ENCODE measurements around the gene CIP2A.

DNA sequence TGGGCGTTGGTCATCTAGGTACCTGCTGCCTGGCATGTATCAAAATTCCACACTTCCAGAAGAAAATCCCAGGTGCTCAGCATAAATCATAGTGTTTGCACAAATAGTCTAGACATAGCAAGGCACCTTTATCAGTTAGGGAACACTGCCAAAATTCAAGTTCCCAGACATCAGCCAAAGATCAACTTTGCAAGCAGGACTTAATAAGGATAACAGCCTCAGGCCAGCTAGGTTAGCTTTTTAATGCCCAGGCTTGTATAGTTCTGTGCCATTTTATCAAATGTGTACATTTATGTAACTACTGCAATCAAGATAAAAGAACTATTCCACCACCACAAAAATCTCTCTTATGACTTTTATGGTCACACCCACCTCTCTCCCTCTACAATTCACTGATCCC lies 31.0 kb upstream of the CIP2A start:
- TF ChIP-seq CTCF (IDR thresholded peaks at IDR 0.05; ENCODE audit: low read depth, low read length, missing input control) = no peak
- TF ChIP-seq JUND (IDR thresholded peaks at IDR 0.05) = no peak
- TF ChIP-seq TAF1 (conservative IDR thresholded peaks at IDR 0.05) = no peak
- TF ChIP-seq NR2F2 (IDR thresholded peaks at IDR 0.05) = no peak
- TF ChIP-seq MAX (IDR thresholded peaks at IDR 0.05) = no peak
- TF ChIP-seq, protein P1, sequence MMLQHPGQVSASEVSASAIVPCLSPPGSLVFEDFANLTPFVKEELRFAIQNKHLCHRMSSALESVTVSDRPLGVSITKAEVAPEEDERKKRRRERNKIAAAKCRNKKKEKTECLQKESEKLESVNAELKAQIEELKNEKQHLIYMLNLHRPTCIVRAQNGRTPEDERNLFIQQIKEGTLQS (IDR thresholded peaks at IDR 0.05) = no peak
- TF ChIP-seq EGR1 (IDR thresholded peaks at IDR 0.05; ENCODE audit: low read depth in 2 of 2) = no peak
